DND-41 (cell line): Measurements from ENCODE around the gene PSD4.

ENCODE experiments used
- EZH2 ChIP-seq: IDR thresholded peaks from 3 replicates; pipeline ENCODE4 v1.6.1; 2012; ENCODE audit warnings: borderline replicate concordance, low read depth, mild to moderate bottlenecking, moderate library complexity, low read length, inconsistent platforms; ENCODE audit not compliant: severe bottlenecking
- TF ChIP-seq, protein P1 (sequence below): IDR thresholded peaks from 2 replicates; pipeline ENCODE4 v1.5.1; 2012; ENCODE audit warnings: borderline replicate concordance, low read length, moderate library complexity, mild to moderate bottlenecking; ENCODE audit not compliant: poor library complexity, severe bottlenecking; ENCODE audit errors: extremely low read depth

DNA sequence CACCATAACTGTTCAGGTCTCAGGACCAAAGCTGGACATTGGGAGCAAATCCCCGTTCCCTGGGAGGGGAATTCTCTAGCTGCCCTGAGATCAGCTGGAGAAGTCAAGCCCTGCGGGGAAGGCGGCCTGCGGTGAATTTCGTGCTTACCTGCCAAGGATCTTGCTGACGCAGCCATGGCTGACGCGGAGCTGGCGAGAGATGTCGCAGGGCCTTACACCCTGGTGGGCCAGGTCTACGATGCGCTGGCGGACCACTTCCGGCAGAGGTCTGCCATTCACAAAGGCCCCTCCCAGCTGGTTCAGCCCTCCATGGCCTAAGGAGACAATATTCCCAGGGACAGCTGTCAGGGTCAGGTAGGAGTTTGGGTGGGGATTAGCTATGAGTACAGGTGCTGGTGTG, 72.8 kb downstream of the PSD4 start:
- TF ChIP-seq, protein P1, sequence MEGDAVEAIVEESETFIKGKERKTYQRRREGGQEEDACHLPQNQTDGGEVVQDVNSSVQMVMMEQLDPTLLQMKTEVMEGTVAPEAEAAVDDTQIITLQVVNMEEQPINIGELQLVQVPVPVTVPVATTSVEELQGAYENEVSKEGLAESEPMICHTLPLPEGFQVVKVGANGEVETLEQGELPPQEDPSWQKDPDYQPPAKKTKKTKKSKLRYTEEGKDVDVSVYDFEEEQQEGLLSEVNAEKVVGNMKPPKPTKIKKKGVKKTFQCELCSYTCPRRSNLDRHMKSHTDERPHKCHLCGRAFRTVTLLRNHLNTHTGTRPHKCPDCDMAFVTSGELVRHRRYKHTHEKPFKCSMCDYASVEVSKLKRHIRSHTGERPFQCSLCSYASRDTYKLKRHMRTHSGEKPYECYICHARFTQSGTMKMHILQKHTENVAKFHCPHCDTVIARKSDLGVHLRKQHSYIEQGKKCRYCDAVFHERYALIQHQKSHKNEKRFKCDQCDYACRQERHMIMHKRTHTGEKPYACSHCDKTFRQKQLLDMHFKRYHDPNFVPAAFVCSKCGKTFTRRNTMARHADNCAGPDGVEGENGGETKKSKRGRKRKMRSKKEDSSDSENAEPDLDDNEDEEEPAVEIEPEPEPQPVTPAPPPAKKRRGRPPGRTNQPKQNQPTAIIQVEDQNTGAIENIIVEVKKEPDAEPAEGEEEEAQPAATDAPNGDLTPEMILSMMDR = no peak
- TF ChIP-seq EZH2 = no peak
